PFSK-1 (cell line): Measurements from ENCODE around the gene LINC01488.

Source experiments
- POLR2AphosphoS5 ChIP-seq: IDR thresholded peaks from 2 replicates; pipeline ENCODE4 v1.6.1; 2012; ENCODE audit warnings: low read depth, mild to moderate bottlenecking, control low read depth, low read length, moderate library complexity
- TAF1 ChIP-seq: IDR thresholded peaks from 2 replicates; pipeline ENCODE4 v1.6.1; 2012; ENCODE audit warnings: low read length, control low read depth, borderline replicate concordance; ENCODE audit not compliant: insufficient read depth
- TF ChIP-seq, protein P1 (sequence below), 2 experiments: IDR thresholded peaks; 2 replicates each; pipeline versions ENCODE4 v1.6.1 to v1.8.0; 2011 to 2012; ENCODE audit warnings: low read depth in 2 of 2, low read length in 2 of 2, control low read depth in 1 of 2, inconsistent platforms in 1 of 2, mild to moderate bottlenecking in 1 of 2, moderate library complexity in 1 of 2; ENCODE audit not compliant: insufficient read depth in 1 of 2

DNA sequence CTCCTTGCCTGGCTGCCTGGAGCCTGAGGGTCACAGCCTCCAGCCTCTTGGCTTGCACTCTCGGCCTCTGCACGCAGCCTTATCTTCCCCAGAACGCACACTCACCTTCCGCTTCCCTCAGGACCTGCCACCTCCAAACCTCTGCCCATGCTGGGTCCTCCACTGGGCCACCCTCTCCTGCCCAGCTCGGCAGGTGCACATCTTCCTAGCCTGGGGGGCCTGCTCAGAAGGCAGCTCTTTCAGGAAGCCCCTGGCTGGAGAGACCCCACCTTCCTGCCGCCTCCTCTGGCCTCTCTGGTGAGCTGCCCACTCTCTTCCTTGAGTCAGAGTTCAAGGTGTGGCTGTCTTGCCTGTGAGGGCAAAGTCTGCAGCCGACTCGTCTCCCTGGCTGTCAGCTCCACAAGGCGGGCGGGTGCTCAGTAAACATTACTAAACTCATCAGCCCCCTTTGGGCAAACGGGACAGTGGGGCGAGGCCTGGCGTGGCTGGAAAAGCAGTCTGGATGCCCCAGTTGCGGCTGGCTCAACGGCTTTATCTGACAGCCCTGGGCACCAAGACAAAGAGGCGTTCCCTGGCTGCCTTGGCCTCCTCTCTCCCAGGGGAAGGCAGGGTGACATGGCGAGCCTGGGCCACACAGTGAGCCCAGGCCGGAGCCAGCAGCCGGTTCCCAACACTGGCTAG lies 1.7 kb upstream of the LINC01488 start:
- no peak for TF ChIP-seq POLR2AphosphoS5
- TF ChIP-seq, protein P1, sequence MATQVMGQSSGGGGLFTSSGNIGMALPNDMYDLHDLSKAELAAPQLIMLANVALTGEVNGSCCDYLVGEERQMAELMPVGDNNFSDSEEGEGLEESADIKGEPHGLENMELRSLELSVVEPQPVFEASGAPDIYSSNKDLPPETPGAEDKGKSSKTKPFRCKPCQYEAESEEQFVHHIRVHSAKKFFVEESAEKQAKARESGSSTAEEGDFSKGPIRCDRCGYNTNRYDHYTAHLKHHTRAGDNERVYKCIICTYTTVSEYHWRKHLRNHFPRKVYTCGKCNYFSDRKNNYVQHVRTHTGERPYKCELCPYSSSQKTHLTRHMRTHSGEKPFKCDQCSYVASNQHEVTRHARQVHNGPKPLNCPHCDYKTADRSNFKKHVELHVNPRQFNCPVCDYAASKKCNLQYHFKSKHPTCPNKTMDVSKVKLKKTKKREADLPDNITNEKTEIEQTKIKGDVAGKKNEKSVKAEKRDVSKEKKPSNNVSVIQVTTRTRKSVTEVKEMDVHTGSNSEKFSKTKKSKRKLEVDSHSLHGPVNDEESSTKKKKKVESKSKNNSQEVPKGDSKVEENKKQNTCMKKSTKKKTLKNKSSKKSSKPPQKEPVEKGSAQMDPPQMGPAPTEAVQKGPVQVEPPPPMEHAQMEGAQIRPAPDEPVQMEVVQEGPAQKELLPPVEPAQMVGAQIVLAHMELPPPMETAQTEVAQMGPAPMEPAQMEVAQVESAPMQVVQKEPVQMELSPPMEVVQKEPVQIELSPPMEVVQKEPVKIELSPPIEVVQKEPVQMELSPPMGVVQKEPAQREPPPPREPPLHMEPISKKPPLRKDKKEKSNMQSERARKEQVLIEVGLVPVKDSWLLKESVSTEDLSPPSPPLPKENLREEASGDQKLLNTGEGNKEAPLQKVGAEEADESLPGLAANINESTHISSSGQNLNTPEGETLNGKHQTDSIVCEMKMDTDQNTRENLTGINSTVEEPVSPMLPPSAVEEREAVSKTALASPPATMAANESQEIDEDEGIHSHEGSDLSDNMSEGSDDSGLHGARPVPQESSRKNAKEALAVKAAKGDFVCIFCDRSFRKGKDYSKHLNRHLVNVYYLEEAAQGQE (IDR thresholded peaks at IDR 0.05; ENCODE audit: insufficient read depth in 1 of 2, low read depth in 2 of 2, low read length in 2 of 2), result no peak
- TF ChIP-seq TAF1, result no peak
